Mammary epithelial cell (primary cell): ENCODE results near the gene SLX1A.

ENCODE experiments used
- EZH2 ChIP-seq: IDR thresholded peaks from 2 replicates; pipeline ENCODE4 v1.6.1; 2012; ENCODE audit warnings: low read length, inconsistent platforms, borderline replicate concordance
- TF ChIP-seq, protein P1 (sequence below), 2 donors: IDR thresholded peaks in 1 of 2; conservative IDR thresholded peaks in 1 of 2; 2 replicates each; pipeline ENCODE4 v1.5.1; 2011 to 2012; ENCODE audit warnings: inconsistent platforms in 2 of 2, low read length in 2 of 2, mild to moderate bottlenecking in 2 of 2, control low read depth in 1 of 2, low read depth in 1 of 2; ENCODE audit not compliant: insufficient read depth in 1 of 2; ENCODE audit errors: extremely low read depth in 1 of 2

DNA sequence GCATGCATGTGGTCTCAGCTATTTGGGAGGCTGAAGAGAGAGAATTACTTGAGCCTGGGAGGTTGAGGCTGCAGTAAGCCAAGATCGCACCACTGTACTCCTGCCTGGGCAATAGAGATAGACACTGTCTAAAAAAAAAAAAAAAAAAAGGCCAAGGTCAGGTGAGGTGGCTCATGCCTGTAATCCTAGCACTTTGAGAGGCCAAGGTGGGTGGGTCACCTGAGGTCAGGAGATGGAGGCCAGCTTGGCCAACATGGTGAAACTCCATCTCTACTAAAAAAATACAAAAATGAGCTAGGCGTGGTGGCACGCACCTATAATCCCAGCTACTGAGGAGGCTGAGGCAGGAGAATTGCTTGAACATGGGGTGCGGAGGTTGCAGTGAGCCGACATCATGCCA is 38.5 kb upstream of the SLX1A start:
- TF ChIP-seq, protein P1, sequence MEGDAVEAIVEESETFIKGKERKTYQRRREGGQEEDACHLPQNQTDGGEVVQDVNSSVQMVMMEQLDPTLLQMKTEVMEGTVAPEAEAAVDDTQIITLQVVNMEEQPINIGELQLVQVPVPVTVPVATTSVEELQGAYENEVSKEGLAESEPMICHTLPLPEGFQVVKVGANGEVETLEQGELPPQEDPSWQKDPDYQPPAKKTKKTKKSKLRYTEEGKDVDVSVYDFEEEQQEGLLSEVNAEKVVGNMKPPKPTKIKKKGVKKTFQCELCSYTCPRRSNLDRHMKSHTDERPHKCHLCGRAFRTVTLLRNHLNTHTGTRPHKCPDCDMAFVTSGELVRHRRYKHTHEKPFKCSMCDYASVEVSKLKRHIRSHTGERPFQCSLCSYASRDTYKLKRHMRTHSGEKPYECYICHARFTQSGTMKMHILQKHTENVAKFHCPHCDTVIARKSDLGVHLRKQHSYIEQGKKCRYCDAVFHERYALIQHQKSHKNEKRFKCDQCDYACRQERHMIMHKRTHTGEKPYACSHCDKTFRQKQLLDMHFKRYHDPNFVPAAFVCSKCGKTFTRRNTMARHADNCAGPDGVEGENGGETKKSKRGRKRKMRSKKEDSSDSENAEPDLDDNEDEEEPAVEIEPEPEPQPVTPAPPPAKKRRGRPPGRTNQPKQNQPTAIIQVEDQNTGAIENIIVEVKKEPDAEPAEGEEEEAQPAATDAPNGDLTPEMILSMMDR (conservative IDR thresholded peaks at IDR 0.05 in 1 of 2, IDR thresholded peaks at IDR 0.05 in 1 of 2; ENCODE audit: extremely low read depth in 1 of 2, insufficient read depth in 1 of 2, low read depth in 1 of 2, low read length in 2 of 2): no peak
- no peak for TF ChIP-seq EZH2
